HG03439 (cell line): ENCODE measurements around the gene HINT1.
"Not testable (repeated sequence)": the region's sequence is repeated elsewhere in the genome, so short reads cannot be mapped to it uniquely, and the experiment has no call there.

Experiments
- ATAC-seq: cut with Tn5 transposase; IDR thresholded peaks from one replicate; pipeline ENCODE4 v1.9.1; 2021; ENCODE audit warnings: mild to moderate bottlenecking, moderate library complexity; ENCODE audit not compliant: unreplicated experiment

HINT1 gene

DNA sequence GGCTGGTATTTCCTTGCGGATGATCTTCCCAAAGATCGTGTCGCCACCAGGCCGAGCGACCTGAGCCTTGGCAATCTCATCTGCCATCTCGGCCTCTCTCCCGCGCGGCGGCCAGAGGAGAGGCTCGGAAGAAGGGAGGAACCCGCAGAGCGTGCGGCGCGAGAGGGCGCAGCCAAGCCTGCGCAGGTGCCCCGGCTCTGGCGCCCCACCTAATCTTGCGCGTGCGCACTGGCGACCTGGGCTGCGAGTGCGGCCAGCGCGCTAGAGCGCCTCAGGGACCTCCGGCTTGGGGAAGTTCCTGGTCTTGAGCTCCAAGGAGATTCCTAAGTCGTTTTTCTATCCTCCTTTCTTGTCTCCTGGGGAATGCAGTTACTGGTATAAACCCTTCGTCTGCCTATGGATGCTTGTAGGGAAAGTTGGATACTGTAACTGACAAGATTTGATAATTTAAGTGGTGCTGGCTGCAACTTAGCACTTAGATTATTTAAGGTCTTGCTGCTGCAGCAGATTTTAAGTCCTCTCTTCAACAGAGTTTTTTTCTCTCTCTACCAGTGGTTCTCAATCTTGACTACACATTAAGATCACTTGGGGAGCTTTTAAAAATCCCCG, at the start of gene HINT1:
Gene HINT1, minus strand, starts transcription at position 138 of the 609 bp plus-strand sequence. Its CDS starts 51 bp downstream, at position 87.
- peak; percentile 85 for ATAC-seq

DNA sequence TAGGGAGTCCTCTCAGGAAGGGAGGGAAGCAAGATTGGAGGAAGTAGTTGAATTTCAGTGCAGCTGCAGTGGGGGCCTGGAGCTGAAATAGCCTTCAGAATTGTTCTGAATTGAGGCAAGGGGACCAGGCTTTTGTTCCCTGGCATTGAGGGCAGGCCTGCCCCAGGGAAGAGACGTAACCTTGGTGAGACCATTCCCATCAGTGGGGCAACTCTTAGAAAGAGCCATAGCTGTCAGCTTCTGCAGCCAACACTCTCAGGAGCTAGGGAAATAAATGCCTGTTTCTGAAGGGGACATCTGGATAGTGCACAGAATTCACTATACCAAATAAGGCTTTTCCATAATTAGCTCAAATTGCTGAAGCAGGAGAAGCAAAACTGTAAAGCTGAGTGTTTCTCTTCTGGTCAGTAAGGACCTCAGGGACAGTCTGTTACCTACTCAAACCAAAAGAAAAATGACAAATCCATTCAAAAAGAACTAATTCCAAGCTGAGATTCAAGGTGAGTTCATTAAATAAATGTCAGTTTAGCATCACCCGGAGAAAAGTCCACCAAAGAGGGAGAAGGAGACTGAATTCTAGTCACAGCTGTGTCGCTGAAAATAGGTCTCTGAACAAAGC, 49.7 kb upstream of the HINT1 start:
- ATAC-seq, result no peak

DNA sequence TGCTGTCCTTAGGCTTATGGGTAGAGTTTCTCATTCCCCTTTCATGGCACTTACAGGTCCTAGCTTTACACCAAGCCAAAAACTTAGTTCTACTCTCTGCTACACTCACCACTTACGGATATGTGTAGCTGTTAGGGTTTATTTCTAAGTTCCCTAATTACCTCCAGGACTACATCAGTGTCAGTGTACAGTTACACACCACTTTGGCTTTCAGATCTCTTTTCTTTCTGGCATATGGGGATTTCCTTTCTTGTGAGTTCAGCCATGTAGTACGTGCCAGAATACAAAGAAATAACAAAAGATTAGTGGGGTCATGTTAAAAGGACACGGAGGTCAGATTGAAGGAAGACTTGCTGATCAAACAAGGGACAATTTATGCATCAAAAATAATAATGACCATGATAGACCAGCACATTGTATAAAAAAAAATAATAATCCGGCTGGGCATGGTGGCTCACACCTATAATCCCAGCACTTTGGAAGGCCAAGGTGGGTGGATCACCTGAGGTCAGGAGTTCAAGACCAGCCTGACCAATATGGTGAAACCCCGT, 47.5 kb upstream of the HINT1 start:
- ATAC-seq, result peak; percentile 41

DNA sequence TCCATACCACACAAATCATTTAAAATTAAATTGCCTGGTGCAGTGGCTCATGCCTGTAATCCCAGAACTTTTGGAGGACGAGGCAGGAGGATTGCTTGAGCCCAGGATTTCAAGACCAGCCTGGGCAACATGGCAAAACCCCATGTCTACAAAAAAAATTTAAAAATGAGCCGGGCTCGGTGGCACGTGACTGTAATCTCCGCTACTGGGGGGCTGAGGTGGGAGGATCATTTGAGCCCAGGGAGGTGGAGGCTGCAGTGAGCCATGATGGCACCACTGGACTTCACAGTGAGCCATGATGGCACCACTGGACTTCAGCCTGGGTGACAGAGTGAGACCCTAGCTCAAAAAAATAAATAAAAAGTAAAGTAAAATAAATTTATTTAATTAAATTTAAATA, 46.6 kb upstream of the HINT1 start:
- no peak for ATAC-seq

DNA sequence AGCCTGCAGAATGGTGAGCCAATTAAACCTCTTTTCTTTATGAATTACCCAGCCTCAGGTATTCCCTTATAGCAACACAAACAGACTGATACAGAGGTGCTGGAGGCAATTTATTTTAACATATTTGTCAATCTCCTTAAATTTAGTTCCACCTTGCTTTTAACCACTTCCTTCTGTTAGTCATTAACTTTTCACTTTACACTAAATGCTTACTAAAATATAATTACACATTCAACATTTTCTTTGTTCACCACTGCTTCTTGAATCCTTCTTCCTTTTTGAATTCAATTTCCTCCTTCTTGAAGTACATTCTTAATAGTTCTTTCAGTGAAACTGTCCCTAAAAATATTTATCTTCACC, 45.1 kb upstream of the HINT1 start:
- no peak for ATAC-seq

DNA sequence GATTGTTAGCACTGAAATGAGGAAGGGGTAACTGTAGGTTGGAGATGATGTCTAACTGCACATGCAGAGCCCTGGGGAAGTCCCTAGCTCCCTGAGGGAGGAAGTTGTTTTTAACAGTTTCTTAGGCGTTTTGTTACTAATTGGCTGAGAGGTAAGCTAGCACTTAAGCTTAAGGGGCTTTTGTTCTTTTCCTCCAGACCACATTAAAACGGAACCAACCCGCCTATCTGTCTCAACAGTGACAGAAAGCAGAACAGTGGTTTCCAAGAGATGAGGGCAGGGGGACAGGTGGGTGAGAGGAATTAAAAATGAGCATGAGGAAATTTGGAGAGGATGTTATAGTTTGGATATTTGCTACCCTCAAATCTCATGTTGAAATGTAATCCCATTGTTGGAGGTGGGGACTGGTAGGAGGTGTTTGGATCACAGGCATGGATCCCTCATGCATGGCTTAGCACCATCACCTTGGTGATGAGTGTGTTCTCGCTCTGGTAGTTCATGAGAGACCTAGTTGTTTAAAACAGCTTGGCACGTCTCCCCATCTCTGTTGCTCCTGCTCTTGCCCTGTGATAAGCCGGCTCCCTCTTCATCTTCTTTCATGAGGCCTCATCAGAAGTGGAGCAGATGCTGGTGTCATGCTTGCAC, 44.6 kb upstream of the HINT1 start:
- peak; percentile 79 for ATAC-seq

DNA sequence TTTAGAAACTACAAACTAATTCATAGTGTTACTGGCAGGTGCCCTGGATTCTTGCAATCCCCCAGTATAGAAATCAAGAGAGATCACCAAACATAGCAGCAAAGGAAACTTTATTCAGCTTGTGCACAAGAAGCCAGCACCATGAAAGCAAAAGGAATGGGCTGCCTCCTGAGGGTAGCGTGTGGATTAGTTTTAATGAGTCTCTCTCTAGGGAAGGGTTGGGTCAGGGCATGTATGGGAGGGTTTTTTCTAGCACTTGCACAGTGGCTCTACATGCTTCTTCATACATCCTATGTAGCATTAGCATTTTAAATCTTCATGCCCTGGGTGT, 44.1 kb upstream of the HINT1 start:
- no peak for ATAC-seq

DNA sequence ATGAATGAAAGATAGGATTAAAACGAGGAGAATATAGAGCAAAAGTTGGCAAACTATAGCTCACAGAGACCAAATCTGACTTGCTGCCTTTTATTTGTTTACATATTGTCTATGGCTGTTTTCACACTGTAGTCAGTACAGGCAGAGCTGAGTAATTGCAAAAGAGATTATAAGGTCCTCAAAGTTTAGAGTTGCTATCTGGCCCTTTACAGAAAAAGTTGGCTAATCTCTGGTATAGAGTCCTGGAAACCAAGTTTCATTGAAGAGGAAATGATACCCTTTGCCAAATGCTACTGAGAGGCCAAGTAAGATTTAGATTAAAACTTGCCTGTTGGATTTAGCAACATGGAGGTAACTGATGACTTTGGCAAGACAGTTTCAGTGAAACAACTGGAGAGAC, 41.7 kb upstream of the HINT1 start:
- no peak for ATAC-seq

DNA sequence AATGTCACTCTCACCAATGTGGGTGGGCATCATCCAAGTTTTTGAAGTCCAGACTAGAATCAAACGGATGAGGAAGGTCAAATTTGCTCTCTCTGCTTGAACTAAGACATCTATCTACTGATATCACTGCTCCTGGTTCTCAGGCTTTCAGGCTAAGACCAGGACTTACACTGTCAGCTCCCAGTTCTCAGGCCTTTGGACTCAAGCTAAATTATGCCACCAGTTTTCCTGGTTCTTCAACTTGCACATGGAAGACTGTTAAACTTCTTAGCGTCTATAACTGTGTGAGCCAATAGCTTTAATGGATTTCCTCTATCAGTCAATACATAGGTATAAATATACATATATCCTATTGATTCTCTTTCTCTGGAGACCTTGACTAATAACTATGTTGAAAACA, 41.0 kb upstream of the HINT1 start:
- no peak for ATAC-seq

DNA sequence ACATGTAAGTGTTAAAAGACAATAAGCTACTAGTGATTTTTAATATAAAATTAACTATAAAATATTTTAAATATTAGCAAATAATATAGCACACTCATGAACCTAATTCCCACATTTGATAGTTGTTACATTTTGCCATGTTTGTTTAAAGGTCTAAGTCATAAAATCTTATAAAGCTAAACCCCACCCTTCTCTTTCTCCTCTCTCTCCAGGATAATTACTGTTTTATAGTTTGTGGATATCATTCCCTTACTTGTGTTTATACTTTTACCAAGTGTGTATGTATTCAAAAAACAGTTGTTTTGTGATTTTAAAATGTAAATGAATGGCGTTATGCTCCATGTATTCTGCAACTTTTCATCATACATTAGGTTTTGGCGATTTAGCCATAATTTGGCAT, 39.9 kb upstream of the HINT1 start:
- ATAC-seq, result no peak

DNA sequence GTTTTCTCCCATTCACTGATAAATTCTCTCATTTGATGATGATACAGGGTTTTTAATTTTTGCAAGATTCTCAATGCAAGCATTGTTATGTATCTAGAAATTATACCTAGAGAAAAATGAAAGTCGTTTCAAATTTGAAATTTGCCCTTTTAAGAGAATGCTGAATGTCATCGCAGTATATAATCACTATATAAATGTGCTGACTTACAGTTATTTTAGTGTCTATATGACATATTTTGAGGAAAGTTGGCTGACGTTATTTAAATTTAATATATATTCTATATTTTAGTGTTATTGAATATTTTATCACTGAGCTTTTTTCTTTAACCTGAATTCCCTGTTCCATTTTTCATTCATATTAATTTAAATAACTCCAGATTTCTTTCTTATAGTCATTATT, 35.5 kb upstream of the HINT1 start:
- no peak for ATAC-seq

DNA sequence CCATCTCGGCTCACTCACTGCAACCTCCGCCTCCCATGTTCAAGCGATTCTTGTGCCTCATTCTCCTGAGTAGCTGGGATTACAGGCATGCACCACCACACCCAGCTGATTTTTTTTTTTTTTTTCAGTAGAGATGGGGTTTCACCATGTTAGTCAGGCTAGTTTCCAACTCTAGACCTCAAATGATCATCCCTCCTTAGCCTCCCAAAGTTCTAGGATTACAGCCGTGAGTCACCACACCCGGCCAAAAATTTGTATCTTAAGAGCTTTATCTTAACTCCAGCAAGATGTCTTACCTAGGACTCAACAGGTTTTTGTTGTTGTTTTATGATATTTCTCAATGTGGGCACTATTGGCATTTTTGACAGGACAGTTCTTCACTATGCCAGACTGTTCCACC, 33.6 kb upstream of the HINT1 start:
- ATAC-seq, result no peak

DNA sequence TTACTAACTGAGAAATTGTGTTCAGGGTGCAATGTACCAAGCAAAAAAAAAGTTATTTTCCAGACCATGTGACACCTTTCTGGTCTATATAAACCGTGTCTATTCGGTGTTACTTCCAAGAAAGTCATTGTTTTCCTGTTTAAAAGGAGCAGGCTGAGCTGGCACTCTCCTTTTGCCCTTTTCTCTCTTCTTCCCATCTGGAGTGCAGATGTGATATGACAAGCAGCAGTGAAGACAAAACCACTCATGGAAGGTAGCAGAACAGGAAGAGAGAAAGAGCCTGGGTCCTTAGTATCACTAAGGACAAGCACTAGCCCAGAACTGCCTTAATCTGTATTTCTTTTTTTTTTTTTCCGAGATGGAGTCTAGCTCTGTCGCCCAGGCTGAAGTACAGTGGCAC, 31.3 kb upstream of the HINT1 start:
- ATAC-seq, result no peak

DNA sequence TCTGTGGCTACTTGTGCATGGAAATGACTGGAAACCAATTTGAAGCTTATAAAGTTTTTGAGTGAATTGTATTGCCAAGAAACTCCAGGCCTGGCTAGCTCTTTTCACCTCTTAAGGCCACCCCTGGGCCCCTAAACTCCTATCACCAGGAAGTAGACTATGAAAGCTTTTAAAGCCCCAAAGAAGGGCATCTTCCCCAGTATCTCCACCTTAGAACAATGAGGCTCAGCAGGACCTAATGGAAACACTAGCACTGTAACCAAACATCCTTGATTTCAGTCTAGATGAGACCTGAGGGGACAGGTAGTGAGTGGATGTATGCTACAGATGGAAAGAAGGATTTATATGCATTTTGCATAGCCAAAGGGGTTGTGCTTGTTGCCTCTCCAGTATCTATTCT, 30.6 kb upstream of the HINT1 start:
- ATAC-seq, result no peak

DNA sequence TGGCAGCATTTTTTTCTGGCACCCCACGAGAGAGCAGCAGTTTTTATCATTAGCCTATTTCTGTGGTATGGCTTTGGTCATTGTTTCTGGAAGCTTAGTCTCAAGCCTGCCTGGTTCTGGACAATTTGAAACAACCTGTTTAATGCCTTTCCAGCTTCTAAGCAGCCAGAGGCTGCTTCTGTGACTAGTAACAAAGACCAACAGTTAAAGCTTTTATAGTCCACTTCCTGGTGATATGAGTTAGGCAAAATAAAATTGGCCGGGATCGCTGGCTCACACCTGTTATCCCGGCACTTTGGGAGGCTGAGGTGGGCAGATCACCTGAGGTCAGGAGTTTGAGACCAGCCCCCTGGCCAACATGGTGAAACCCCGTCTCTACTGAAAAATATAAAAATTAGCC, 29.7 kb upstream of the HINT1 start:
- no peak for ATAC-seq

DNA sequence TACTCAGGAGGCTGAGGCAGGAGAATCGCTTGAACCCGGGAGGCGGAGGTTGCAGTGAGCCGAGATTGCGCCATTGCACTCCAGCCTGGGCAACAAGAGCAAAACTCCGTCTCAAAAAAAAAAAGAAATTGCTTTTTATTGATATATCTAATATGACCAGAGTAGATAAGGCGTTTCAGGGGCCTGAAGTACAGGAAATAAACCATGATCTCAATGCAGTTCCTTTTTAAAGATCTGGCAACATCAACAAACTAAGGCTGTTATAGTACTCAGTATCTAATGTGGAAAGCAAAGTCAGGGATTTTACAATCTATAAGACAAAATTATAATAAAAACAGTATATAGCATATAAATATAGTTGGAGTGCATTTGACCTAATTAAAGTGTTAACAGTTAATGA, 28.8 kb upstream of the HINT1 start:
- not testable (repeated sequence) for ATAC-seq

DNA sequence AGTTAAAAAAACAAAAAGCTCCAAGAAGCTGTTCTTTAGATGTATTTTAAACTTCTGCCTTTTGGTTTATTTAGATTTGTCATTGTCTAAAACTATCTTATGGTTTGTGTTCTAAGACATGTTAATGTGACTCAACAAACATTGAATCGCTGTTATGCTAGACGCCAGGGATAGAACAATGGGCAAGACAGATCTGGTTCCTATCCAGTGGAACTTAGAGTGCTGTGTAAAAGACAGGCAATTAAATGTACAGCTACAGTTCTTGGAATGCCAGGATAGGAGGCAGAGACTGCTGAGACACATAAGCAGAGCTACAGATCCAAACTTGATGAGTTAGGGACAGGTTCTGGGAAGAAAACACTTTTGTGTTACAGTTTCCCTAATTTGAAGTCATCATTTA, 28.1 kb upstream of the HINT1 start:
- ATAC-seq, result no peak

DNA sequence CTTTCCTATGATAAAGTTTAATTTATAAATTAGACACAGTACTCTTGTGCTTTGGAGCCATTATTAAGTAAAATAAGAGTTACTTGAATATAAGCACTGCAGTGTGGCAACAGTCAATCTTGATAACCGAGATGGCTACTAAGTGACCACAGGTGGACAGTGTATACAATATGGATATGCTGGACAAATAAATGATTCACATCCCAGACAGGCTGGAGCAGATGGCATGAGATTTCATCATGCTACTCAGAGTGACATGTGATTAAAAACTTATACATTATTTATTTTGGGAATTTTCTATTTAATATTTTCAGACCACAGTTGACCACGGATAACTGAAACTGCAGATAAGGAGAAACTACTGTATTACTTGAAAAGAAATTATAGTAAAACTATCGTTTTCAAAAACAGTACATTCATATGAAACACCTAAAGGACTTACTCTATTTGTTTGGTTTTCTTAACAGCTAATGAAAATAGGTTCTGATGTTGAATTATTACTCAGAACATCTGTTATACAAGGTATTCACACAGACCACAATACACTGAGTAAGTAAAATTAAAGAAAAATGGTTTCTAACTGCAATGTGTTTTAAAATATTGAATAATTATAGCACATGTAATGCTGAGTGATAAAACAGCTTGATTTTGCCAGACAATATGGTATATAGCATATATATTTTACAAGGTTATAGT, 21.7 kb upstream of the HINT1 start:
- ATAC-seq, result no peak

DNA sequence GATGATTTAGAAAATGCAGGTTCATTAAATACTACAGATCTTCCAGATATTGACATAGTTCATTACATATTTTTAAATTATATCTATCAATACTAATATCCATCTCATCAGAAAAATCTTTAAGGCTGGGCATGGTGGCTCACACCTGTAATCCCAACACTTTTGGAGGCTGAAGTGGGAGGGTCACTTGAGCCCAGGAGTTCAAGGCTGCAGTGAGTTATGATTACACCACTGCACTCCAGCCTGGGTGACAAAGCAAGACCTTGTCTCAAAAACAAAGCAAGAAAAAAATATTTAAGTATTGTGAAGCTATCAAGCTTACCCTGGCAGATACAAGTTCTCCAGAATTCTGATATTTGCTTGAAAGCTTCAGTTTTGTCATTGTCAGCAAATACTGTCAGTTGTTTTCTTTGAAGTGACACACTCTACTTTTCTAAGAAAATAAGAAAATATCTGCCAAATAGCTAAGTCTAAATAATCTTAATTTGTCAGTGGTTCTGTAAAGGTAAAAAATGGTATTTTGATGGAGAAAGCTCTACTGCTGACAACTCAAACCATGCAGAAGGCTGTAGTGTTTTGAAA, 20.6 kb upstream of the HINT1 start:
- ATAC-seq, result no peak

DNA sequence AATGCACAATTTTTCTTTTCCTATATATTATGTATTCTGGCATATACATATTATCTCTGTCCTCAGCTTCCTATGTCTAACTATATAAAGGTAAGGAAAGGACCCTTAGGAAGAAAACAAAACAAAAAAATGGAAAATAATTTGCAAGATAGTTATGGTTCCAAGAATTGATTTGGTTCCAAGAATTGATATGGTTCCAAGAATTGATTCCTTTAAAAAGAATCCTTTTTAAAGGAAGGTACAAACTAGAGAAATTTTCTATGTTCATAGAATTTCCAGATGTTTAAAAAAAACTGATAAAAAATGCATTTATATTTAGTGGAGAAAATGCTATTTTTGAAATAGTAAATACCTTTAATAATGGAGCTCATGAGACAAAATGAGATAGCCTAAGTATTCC, 17.8 kb upstream of the HINT1 start:
- no peak for ATAC-seq

DNA sequence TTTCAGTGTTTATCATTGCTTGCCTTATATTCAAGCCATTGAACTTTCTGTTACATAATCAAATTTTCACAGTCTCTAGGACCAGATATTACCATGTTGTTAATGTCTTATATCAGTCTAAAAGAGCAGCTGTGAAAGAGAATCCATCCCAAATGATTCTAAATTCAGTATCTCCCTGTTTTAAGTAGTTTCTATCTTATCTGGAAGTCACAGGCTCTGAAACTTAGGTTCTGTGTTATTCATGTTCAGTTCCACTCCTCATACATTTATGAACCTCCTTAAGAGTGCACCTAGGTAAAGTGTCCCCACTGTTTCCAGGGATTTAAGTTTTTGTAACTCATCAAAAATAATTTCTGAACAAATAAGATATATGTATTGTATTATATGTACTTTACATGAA, 15.4 kb upstream of the HINT1 start:
- no peak for ATAC-seq
